Astrocyte (in vitro differentiated cells and primary cell): ENCODE data around the gene NSMCE1.

Experiments
- CTCF ChIP-seq: IDR thresholded peaks from 2 replicates; pipeline ENCODE4 v1.5.1; 2011; ENCODE audit warnings: low read depth, mild to moderate bottlenecking, inconsistent platforms, low read length, moderate library complexity; ENCODE audit not compliant: insufficient read depth
- EZH2 ChIP-seq: IDR thresholded peaks from 2 replicates; pipeline ENCODE4 v1.6.1; 2012; ENCODE audit warnings: mild to moderate bottlenecking, low read length, inconsistent platforms; ENCODE audit not compliant: insufficient read depth

GRCh38 chr16:27202923-27203506 lies 65.6 kb downstream of the NSMCE1 start:
- TF ChIP-seq CTCF (no peak), EZH2 (no peak)
